Astrocyte (in vitro differentiated cells and primary cell): ENCODE measurements around the gene WDR41. TPM values are rescaled to one million over a fixed set of nuclear protein-coding genes. Genes with fewer than 3 reads are reported as not detected.
"Not testable (repeated sequence)": the region's sequence is repeated elsewhere in the genome, so short reads cannot be mapped to it uniquely, and the experiment has no call there.

Source experiments
- DNase-seq: peaks from one replicate; pipeline ENCODE4 v3.0.0-alpha.2; 2010; ENCODE audit warnings: low read depth
- FAIRE-seq: peaks from 2 replicates; lab custom pipeline; 2011; peaks lifted over from hg19 to GRCh38; lab: Jason Lieb, UNC
- H2AFZ ChIP-seq: 2 replicates; pipeline ENCODE4 v1.6.0; 2012; ENCODE audit warnings: low read depth, low read length, inconsistent platforms
- H3K27ac ChIP-seq: 2 replicates; pipeline ENCODE4 v1.5.1; 2011; ENCODE audit warnings: low read depth, low read length, inconsistent platforms
- H3K27me3 ChIP-seq: 2 replicates; pipeline ENCODE4 v1.6.0; 2011; ENCODE audit warnings: low read length, inconsistent platforms; ENCODE audit not compliant: insufficient read depth
- H3K36me3 ChIP-seq: 2 replicates; pipeline ENCODE4 v1.5.1; 2011; ENCODE audit warnings: low read length, inconsistent platforms; ENCODE audit not compliant: insufficient read depth
- H3K4me1 ChIP-seq: 2 replicates; pipeline ENCODE4 v1.5.1; 2011; ENCODE audit warnings: low read length, inconsistent platforms; ENCODE audit not compliant: insufficient read depth
- H3K4me2 ChIP-seq: 2 replicates; pipeline ENCODE4 v1.6.0; 2012; ENCODE audit warnings: low read length, inconsistent platforms
- H3K4me3 ChIP-seq: 2 replicates; pipeline ENCODE4 v1.5.1; 2011; ENCODE audit warnings: low read depth, mild to moderate bottlenecking, low read length, inconsistent platforms; ENCODE audit not compliant: insufficient read depth
- H3K79me2 ChIP-seq: 2 replicates; pipeline ENCODE4 v1.6.0; 2012; ENCODE audit warnings: mild to moderate bottlenecking, low read length, inconsistent platforms; ENCODE audit not compliant: insufficient read depth
- H3K9ac ChIP-seq: 2 replicates; pipeline ENCODE4 v1.6.0; 2012; ENCODE audit warnings: mild to moderate bottlenecking, low read length, inconsistent platforms
- H3K9me3 ChIP-seq: 2 replicates; pipeline ENCODE4 v1.5.1; 2012; ENCODE audit warnings: low read depth, mild to moderate bottlenecking, low read length, inconsistent platforms; ENCODE audit not compliant: insufficient read depth
- H4K20me1 ChIP-seq: 2 replicates; pipeline ENCODE4 v1.6.0; 2012; ENCODE audit warnings: low read length, inconsistent platforms; ENCODE audit not compliant: insufficient read depth
- H3K27ac Mint-ChIP-seq: one replicate; pipeline ENCODE4 v1.8.0; 2021; ENCODE audit warnings: mild to moderate bottlenecking, mixed read lengths; ENCODE audit not compliant: unreplicated experiment
- H3K27me3 Mint-ChIP-seq: one replicate; pipeline ENCODE4 v1.8.0; 2021; ENCODE audit warnings: low read depth, mixed read lengths; ENCODE audit not compliant: unreplicated experiment
- H3K36me3 Mint-ChIP-seq: one replicate; pipeline ENCODE4 v1.8.0; 2021; ENCODE audit warnings: low read depth, mixed read lengths; ENCODE audit not compliant: unreplicated experiment
- H3K4me1 Mint-ChIP-seq: one replicate; pipeline ENCODE4 v1.8.0; 2021; ENCODE audit warnings: low read depth, mixed read lengths; ENCODE audit not compliant: unreplicated experiment
- H3K4me3 Mint-ChIP-seq: one replicate; pipeline ENCODE4 v1.8.0; 2021; ENCODE audit warnings: mild to moderate bottlenecking, moderate library complexity, mixed read lengths; ENCODE audit not compliant: unreplicated experiment
- H3K9me3 Mint-ChIP-seq: one replicate; pipeline ENCODE4 v1.8.0; 2021; ENCODE audit warnings: mild to moderate bottlenecking, mixed read lengths; ENCODE audit not compliant: unreplicated experiment
- total RNA-seq: library from RNA; stranded (reverse); gene quantifications from 2 replicates; pipeline ENCODE4 v1.2.1, GENCODE V29; 2021

The WDR41 gene
- total RNA-seq, 1 donor from 2014 or later: 115 TPM

- H3K27ac ChIP-seq, H2AFZ ChIP-seq, H3K4me3 Mint-ChIP-seq, H3K36me3 Mint-ChIP-seq, H3K27ac Mint-ChIP-seq, DNase-seq, H3K27me3 Mint-ChIP-seq, H3K27me3 ChIP-seq, FAIRE-seq, H3K36me3 ChIP-seq, H3K4me3 ChIP-seq, H3K4me1 ChIP-seq, H4K20me1 ChIP-seq, H3K4me2 ChIP-seq, H3K9me3 Mint-ChIP-seq, H3K79me2 ChIP-seq, H3K9ac ChIP-seq, H3K9me3 ChIP-seq: not testable (repeated sequence)
- H3K4me1 Mint-ChIP-seq: peaks cover 12% of the 10 kb centered on the region
Observed at GRCh38 chr5:77383336-77383735, 108.8 kb downstream of the WDR41 start.

Other genes with a start within 250 kb of the WDR41 start
- gene OTP, start 146.4 kb upstream of the WDR41 start, total RNA-seq: 0.16 and 0.17 TPM in 2 replicates